ENCODE measurements around the gene ZG16. TPM values are rescaled to one million over a fixed set of nuclear protein-coding genes. Genes with fewer than 3 reads are reported as not detected.
A peak's percentile ranks its signal among the peaks of the same experiment; 100 is the strongest.

The ZG16 gene
- total RNA-seq, 1 donor from 2014 or later, result not detected

DNA sequence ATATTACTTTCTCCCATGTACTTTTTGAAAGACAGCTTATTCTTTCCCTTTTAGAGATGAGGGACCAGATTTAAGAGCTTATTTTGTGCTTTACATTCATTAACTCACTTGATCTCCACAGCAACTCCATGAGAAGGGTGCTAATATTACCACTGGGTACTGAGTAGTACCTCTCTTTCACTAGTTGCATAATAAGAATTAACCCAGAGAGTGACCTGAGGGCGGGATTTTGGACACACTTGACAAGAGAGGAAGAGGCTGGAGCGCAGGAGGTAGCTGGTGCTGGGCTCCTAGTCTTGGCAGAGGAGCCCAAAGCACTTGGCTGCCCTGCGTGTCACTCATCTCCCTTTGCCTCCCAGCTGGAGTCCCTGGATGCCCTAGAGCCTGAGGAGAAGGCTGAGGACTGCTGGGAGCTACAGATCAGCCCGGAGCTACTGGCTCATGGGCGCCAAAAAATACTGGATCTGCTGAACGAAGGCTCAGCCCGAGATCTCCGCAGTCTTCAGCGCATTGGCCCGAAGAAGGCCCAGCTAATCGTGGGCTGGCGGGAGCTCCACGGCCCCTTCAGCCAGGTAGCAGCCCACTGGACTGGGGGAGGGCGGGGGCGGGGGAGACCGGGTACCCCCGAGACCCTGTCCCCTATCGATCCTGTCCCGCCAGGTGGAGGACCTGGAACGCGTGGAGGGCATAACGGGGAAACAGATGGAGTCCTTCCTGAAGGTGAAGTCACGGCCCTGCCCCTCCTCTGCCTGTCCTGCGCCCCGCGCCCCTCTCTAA lies 26.6 kb downstream of the ZG16 start:
- H3K4me1 Mint-ChIP-seq (ENCODE audit: unreplicated experiment), result peaks cover 27% of the 10 kb centered on the region
- TF ChIP-seq, protein P1, sequence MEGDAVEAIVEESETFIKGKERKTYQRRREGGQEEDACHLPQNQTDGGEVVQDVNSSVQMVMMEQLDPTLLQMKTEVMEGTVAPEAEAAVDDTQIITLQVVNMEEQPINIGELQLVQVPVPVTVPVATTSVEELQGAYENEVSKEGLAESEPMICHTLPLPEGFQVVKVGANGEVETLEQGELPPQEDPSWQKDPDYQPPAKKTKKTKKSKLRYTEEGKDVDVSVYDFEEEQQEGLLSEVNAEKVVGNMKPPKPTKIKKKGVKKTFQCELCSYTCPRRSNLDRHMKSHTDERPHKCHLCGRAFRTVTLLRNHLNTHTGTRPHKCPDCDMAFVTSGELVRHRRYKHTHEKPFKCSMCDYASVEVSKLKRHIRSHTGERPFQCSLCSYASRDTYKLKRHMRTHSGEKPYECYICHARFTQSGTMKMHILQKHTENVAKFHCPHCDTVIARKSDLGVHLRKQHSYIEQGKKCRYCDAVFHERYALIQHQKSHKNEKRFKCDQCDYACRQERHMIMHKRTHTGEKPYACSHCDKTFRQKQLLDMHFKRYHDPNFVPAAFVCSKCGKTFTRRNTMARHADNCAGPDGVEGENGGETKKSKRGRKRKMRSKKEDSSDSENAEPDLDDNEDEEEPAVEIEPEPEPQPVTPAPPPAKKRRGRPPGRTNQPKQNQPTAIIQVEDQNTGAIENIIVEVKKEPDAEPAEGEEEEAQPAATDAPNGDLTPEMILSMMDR (IDR thresholded peaks at IDR 0.05), result no peak
- no peaks in the 10 kb centered on the region for H3K9me3 Mint-ChIP-seq (ENCODE audit: unreplicated experiment)
- H3K27ac Mint-ChIP-seq (ENCODE audit: unreplicated experiment), result peak overlapping the region; percentile 100
- no peaks in the 10 kb centered on the region for H3K36me3 Mint-ChIP-seq (ENCODE audit: unreplicated experiment)
- H3K27me3 Mint-ChIP-seq (ENCODE audit: unreplicated experiment), result no peaks in the 10 kb centered on the region
- peak overlapping the region; percentile 100 for H3K4me3 Mint-ChIP-seq (ENCODE audit: unreplicated experiment)
- no peak for DNase-seq (ENCODE audit: extremely low spot score, unreplicated experiment)

DNA sequence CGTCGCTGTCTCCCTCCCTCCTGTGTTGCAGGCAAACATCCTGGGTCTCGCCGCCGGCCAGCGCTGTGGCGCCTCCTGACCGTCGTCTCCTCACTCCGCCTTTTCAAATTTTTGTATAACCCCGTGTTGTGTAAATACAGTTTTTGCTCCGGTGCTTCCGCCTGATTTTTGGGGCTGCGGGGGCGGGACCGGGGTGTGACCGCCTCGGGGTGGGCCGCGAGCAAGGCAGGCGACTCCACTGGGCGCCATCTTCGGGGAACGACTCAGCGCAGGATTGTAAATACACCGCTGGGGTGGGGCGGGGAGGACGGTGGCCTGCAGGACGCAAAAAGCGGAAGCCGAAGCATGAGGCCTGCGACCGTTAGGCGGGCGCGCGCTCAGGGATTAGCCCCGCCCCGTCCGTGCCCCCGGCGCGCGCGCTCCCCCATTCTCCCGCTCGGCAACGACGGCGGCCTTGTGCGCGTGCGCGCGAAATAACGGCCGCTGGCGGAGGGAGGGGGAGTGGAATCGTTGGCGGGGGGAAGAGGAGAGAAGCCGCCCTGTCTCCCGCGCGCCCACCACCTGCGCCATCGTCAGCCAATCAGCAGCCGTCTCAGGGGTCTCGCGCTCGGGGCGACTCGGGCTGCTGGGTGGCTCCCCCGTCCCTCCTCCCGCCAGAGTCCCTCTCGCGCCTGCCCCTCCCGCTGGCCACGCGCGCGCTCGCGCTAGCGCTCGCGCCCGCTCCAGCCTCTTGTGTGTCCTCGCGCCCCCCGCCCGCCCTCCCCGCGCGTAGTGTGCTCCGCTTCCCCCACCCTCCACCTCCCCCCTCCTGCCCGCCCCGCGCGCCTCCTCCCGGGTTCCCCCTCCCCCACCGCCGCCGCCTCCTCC lies 27.4 kb downstream of the ZG16 start:
- Mint-ChIP-seq H3K4me1 (ENCODE audit: unreplicated experiment) (peaks cover 35% of the 10 kb centered on the region), H3K4me3 (ENCODE audit: unreplicated experiment) (peak overlapping the region; percentile 100), H3K27ac (ENCODE audit: unreplicated experiment) (peak overlapping the region; percentile 100), H3K27me3 (ENCODE audit: unreplicated experiment) (no peaks in the 10 kb centered on the region), H3K9me3 (ENCODE audit: unreplicated experiment) (no peaks in the 10 kb centered on the region), H3K36me3 (ENCODE audit: unreplicated experiment) (peaks cover 2% of the 10 kb centered on the region)
- DNase-seq (ENCODE audit: extremely low spot score, unreplicated experiment), result peak; percentile 99
- TF ChIP-seq, protein P1 (IDR thresholded peaks at IDR 0.05), result no peak

DNA sequence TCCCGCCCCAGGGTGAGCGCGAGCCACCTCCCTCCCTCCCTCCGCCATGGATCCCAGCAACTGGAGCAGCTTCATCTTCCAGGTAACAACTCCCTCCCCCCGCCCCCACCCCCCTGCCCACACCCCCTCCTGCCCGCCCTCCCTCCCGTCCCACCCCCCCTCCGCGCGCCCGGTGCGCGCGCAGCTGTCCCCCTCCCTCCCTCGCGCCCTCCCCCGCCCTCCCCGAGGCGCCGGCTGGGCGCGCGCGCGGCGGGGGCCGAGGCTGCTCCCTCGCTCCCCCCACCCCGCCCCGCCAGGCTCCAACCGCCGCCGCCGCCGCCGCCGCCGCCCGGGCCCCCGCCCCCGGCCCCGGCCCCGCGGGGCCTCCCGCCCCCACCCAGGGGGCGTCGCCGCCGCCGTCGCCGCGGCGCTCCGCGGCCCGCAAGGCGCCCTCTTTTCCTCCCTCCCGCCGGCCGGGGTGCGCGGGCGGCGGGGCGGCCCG lies 28.1 kb downstream of the ZG16 start, which contains the start of gene MAZ:
MAZ (plus strand) TSS at position 431 of the 481 bp plus-strand sequence. CDS start 173 bp downstream, outside the sequence.
- DNase-seq (ENCODE audit: extremely low spot score, unreplicated experiment), result no peak
- H3K27me3 Mint-ChIP-seq (ENCODE audit: unreplicated experiment), result no peaks in the 10 kb centered on the region
- no peaks in the 10 kb centered on the region for H3K9me3 Mint-ChIP-seq (ENCODE audit: unreplicated experiment)
- H3K4me1 Mint-ChIP-seq (ENCODE audit: unreplicated experiment), result peaks cover 42% of the 10 kb centered on the region
- H3K36me3 Mint-ChIP-seq (ENCODE audit: unreplicated experiment), result peaks cover 4% of the 10 kb centered on the region
- TF ChIP-seq, protein P1 (IDR thresholded peaks at IDR 0.05), result no peak
- H3K4me3 Mint-ChIP-seq (ENCODE audit: unreplicated experiment), result peak within 1 kb of the TSS; percentile 100
- peak within 1 kb of the TSS; percentile 100 for H3K27ac Mint-ChIP-seq (ENCODE audit: unreplicated experiment)

DNA sequence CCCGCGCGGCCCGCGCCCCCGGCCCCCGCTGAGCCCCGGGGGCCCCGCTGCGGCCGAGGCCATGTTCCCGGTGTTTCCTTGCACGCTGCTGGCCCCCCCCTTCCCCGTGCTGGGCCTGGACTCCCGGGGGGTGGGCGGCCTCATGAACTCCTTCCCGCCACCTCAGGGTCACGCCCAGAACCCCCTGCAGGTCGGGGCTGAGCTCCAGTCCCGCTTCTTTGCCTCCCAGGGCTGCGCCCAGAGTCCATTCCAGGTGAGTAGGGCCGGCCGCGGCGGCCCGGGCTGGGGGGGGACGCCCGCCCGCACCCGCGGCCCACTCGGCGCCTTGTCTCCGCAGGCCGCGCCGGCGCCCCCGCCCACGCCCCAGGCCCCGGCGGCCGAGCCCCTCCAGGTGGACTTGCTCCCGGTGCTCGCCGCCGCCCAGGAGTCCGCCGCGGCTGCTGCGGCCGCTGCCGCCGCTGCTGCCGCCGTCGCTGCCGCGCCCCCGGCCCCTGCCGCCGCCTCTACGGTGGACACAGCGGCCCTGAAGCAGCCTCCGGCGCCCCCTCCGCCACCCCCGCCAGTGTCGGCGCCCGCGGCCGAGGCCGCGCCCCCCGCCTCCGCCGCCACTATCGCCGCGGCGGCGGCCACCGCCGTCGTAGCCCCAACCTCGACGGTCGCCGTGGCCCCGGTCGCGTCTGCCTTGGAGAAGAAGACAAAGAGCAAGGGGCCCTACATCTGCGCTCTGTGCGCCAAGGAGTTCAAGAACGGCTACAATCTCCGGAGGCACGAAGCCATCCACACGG lies 28.8 kb downstream of the ZG16 start:
- H3K4me1 Mint-ChIP-seq (ENCODE audit: unreplicated experiment), result peaks cover 46% of the 10 kb centered on the region

More for the DNA sequence above, 28.8 kb downstream of the ZG16 start:
- DNase-seq (ENCODE audit: extremely low spot score, unreplicated experiment), result no peak
- Mint-ChIP-seq H3K27ac (ENCODE audit: unreplicated experiment) (peak overlapping the region; percentile 92), H3K27me3 (ENCODE audit: unreplicated experiment) (no peaks in the 10 kb centered on the region), H3K4me3 (ENCODE audit: unreplicated experiment) (peak overlapping the region; percentile 83), H3K9me3 (ENCODE audit: unreplicated experiment) (no peaks in the 10 kb centered on the region), H3K36me3 (ENCODE audit: unreplicated experiment) (peaks cover 4% of the 10 kb centered on the region)
- TF ChIP-seq, protein P1 (IDR thresholded peaks at IDR 0.05), result no peak
